ENCODE data around the gene PLA2R1. TPM values are rescaled to one million over a fixed set of nuclear protein-coding genes. Genes with fewer than 3 reads are reported as not detected.
A peak's percentile ranks its signal among the peaks of the same experiment; 100 is the strongest.

Gene PLA2R1
- total RNA-seq, result 2.1 and 4.5 TPM in 2 replicates

DNA sequence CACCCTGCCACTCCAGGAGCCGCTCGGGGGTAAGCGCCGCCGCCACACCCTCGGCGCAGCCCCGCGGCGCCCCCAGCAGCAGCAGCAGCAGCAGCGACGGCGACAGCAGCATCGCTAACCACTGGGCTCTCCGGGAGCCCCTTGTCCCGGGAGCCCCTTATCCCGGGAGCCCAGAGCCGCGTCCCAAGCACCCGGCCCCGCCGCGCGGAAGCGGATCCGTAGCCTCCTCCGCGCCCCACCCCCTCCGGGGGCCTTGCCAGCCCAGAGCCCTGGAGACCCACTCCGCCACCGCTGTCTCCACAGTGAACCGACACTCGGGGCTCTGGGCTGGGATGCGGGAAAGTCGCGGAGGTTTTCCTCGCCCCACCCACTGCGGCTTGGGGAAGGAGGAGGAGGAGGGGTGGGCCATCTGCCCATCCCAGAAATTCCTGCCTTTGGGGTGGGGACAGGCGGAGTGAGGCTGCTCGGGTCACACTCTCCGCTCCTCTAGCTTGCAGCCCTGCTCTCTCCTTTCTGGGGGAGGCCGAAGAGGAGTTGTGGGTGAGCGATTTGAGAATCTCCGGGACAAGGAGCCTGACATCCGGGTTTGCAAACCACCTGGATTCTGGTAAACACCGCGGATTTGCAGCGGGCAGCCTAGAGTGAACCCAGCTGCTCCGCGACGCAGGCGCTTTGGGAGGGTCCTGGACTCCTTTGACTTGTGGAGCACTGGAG lies at the start of gene PLA2R1:
PLA2R1 (minus strand) TSS at position 324 of the 714 bp plus-strand sequence; CDS start at position 112, 212 bp downstream.
- H3K27me3 ChIP-seq (ENCODE audit: control insufficient read depth, insufficient read depth, low read length), result no peaks in the 10 kb centered on the region
- H3K36me3 ChIP-seq (ENCODE audit: control insufficient read depth, insufficient read depth, low read length), result no peaks in the 10 kb centered on the region
- FAIRE-seq (no peak), DNase-seq (ENCODE audit: low read depth) (peak; percentile 38)
- peak within 1 kb of the TSS; percentile 67 for H3K4me3 ChIP-seq (ENCODE audit: low read depth, low read length)
- TF ChIP-seq, protein P1, sequence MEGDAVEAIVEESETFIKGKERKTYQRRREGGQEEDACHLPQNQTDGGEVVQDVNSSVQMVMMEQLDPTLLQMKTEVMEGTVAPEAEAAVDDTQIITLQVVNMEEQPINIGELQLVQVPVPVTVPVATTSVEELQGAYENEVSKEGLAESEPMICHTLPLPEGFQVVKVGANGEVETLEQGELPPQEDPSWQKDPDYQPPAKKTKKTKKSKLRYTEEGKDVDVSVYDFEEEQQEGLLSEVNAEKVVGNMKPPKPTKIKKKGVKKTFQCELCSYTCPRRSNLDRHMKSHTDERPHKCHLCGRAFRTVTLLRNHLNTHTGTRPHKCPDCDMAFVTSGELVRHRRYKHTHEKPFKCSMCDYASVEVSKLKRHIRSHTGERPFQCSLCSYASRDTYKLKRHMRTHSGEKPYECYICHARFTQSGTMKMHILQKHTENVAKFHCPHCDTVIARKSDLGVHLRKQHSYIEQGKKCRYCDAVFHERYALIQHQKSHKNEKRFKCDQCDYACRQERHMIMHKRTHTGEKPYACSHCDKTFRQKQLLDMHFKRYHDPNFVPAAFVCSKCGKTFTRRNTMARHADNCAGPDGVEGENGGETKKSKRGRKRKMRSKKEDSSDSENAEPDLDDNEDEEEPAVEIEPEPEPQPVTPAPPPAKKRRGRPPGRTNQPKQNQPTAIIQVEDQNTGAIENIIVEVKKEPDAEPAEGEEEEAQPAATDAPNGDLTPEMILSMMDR (IDR thresholded peaks at IDR 0.05; ENCODE audit: insufficient read depth, low read length, severe bottlenecking), result no peak

- DNase-seq (ENCODE audit: low read depth), result no peak
- TF ChIP-seq, protein P1 (IDR thresholded peaks at IDR 0.05; ENCODE audit: insufficient read depth, low read length, severe bottlenecking), result no peak
- Histone ChIP-seq H3K36me3 (ENCODE audit: control insufficient read depth, insufficient read depth, low read length) (peaks cover 5% of the 10 kb centered on the region), H3K4me3 (ENCODE audit: low read depth, low read length) (no peak overlapping the region), H3K27me3 (ENCODE audit: control insufficient read depth, insufficient read depth, low read length) (no peaks in the 10 kb centered on the region)
- FAIRE-seq, result no peak
Measured at GRCh38 chr2:160110674-160111239, 48.3 kb upstream of the PLA2R1 start.

GRCh38 chr2:160109939-160110673 lies 47.7 kb upstream of the PLA2R1 start:
- Histone ChIP-seq H3K36me3 (ENCODE audit: control insufficient read depth, insufficient read depth, low read length) (peaks cover 5% of the 10 kb centered on the region), H3K4me3 (ENCODE audit: low read depth, low read length) (no peak overlapping the region), H3K27me3 (ENCODE audit: control insufficient read depth, insufficient read depth, low read length) (no peaks in the 10 kb centered on the region)
- FAIRE-seq (no peak), DNase-seq (ENCODE audit: low read depth) (peak; percentile 63)
- TF ChIP-seq, protein P1 (IDR thresholded peaks at IDR 0.05; ENCODE audit: insufficient read depth, low read length, severe bottlenecking), result peak; percentile 68

GRCh38 chr2:160109243-160109642 lies 46.8 kb upstream of the PLA2R1 start:
- TF ChIP-seq, protein P1 (IDR thresholded peaks at IDR 0.05; ENCODE audit: insufficient read depth, low read length, severe bottlenecking), result no peak
- FAIRE-seq, result no peak
- Histone ChIP-seq H3K27me3 (ENCODE audit: control insufficient read depth, insufficient read depth, low read length) (no peaks in the 10 kb centered on the region), H3K36me3 (ENCODE audit: control insufficient read depth, insufficient read depth, low read length) (peaks cover 8% of the 10 kb centered on the region), H3K4me3 (ENCODE audit: low read depth, low read length) (no peak overlapping the region)
- DNase-seq (ENCODE audit: low read depth), result no peak

DNA sequence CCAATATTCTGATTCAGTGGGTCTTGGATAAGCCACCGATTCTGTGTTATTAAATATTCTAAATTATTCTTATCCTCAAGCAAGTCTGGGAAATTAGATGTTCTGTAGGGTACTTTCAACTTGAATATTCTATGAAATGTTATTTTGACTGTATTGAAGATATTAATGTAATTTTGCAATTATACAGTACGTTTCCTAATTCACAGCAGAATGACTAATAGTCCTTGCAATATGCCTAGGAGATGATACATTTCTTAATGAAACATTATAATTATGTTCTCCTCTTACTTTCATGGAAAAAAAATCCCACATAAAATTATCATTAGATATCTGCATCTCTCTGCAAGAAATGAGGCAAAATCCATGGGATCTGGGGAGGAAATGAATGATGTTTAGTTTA lies 46.2 kb upstream of the PLA2R1 start:
- DNase-seq (ENCODE audit: low read depth) (no peak), FAIRE-seq (no peak)
- H3K4me3 ChIP-seq (ENCODE audit: low read depth, low read length), result no peak overlapping the region
- peaks cover 11% of the 10 kb centered on the region for H3K36me3 ChIP-seq (ENCODE audit: control insufficient read depth, insufficient read depth, low read length)
- no peaks in the 10 kb centered on the region for H3K27me3 ChIP-seq (ENCODE audit: control insufficient read depth, insufficient read depth, low read length)
- TF ChIP-seq, protein P1 (IDR thresholded peaks at IDR 0.05; ENCODE audit: insufficient read depth, low read length, severe bottlenecking), result no peak
